Tibial artery (tissue), 4 donors: Measurements from ENCODE around the gene PAX5.
A peak's percentile ranks its signal among the peaks of the same experiment; 100 is the strongest.

Experiments used
- DNase-seq, 2 donors: peaks; one replicate each; pipeline ENCODE4 v3.0.0-alpha.2; 2019
- H3K27ac ChIP-seq, 2 donors: fragments of 200-600 bp; sonication (generic) in 1 of 2; 1 replicate in 1 of 2; 2 replicates in 1 of 2; pipeline ENCODE4 v1.5.1; 2018 to 2019; ENCODE audit warnings: mild to moderate bottlenecking in 1 of 2
- H3K27me3 ChIP-seq, 2 donors: fragments of 200-600 bp; sonication (generic) in 1 of 2; one replicate each; pipeline versions ENCODE4 v1.5.1 to v1.6.0; 2016 to 2019
- H3K36me3 ChIP-seq, 3 donors: fragments of 200-600 bp; sonication (generic) in 2 of 3; one replicate each; pipeline ENCODE4 v1.5.1; 2016 to 2019; ENCODE audit warnings: mild to moderate bottlenecking in 2 of 3
- H3K4me1 ChIP-seq, 4 donors: fragments of 200-600 bp; sonication (generic) in 2 of 4; 1 replicate in 3 of 4; 2 replicates in 1 of 4; pipeline ENCODE4 v1.5.1; 2016 to 2019
- H3K4me3 ChIP-seq, 2 donors: fragments of 200-600 bp; sonication (generic) in 1 of 2; 1 replicate in 1 of 2; 2 replicates in 1 of 2; pipeline ENCODE4 v1.5.1; 2018 to 2019; ENCODE audit warnings: mild to moderate bottlenecking in 2 of 2
- H3K9me3 ChIP-seq, 3 donors: fragments of 200-600 bp; sonication (generic) in 1 of 3; one replicate each; pipeline ENCODE4 v1.5.1; 2016 to 2019
- intact Hi-C: fragments of 100-400 bp; cut with DNase I; formaldehyde crosslinking; loops from one replicate; pipeline ENCODE4 v1.15.0; 2023; ENCODE audit warnings: low total_unique reads
- TF ChIP-seq, protein P1 (sequence below), 2 experiments: fragments of 200-600 bp in 1 of 2; fragments of 450-650 bp in 1 of 2; IDR thresholded peaks; one replicate each; pipeline ENCODE4 v1.5.1; 2017 to 2019; ENCODE audit warnings: antibody characterized with exemption in 2 of 2, mild to moderate bottlenecking in 1 of 2, moderate library complexity in 1 of 2

Gene PAX5

DNA sequence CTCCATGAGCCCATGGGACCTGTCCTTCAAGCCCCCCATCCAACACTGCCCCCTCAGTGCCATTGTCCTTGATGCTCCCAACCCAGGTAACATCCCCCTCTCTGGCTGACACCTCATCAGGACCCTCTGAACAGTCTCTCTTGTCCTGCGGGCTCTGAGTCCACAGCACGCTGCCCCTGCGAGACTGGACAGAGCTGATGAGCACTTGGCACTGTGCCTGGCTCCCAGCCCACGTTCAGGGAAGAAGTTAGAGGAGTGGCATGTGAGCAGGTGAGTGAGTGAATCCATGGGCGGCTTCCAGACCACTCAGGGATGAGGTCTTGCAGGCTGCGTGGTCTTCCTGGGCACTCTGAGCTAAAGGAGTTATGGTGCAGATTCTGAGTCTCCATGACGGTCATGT is 70.7 kb downstream of the PAX5 start:
- DNase-seq, result peak in 1 of 2 donors; percentile 59
- TF ChIP-seq, protein P1, sequence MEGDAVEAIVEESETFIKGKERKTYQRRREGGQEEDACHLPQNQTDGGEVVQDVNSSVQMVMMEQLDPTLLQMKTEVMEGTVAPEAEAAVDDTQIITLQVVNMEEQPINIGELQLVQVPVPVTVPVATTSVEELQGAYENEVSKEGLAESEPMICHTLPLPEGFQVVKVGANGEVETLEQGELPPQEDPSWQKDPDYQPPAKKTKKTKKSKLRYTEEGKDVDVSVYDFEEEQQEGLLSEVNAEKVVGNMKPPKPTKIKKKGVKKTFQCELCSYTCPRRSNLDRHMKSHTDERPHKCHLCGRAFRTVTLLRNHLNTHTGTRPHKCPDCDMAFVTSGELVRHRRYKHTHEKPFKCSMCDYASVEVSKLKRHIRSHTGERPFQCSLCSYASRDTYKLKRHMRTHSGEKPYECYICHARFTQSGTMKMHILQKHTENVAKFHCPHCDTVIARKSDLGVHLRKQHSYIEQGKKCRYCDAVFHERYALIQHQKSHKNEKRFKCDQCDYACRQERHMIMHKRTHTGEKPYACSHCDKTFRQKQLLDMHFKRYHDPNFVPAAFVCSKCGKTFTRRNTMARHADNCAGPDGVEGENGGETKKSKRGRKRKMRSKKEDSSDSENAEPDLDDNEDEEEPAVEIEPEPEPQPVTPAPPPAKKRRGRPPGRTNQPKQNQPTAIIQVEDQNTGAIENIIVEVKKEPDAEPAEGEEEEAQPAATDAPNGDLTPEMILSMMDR (IDR thresholded peaks at IDR 0.05), result no peak
- intact Hi-C loops, result no loop called here
- Histone ChIP-seq H3K4me1 (peaks cover 0 to 7% (median 0%) of the 10 kb centered on the region in 4 donors), H3K9me3 (no peaks in the 10 kb centered on the region), H3K4me3 (no peak overlapping the region), H3K36me3 (no peaks in the 10 kb centered on the region), H3K27me3 (peaks cover 0 to 15% of the 10 kb centered on the region in 2 donors), H3K27ac (no peak overlapping the region)

DNA sequence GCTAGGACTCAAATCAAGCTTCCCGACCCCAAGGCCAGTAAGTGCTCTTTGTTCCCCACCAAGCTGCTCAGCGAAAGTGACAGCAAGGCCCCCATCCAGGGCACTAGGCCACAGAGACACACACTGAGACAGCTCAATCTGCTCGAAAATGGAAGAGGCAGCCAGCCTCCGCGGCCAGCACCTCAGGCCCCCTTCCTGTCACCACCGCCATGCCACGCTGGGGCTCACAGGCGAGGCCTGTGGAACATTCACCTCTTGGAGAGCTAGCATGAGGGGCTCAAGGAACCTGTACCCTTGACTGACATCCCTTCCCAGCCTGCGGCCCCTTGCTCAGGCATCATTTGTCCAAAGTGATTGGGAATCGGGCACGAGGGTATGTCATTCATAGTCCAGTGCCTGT is 71.4 kb downstream of the PAX5 start:
- intact Hi-C loops, result no loop called here
- H3K4me3 ChIP-seq, result no peak overlapping the region
- no peaks in the 10 kb centered on the region for H3K9me3 ChIP-seq
- peaks cover 0 to 7% (median 0%) of the 10 kb centered on the region in 4 donors for H3K4me1 ChIP-seq
- H3K36me3 ChIP-seq, result no peaks in the 10 kb centered on the region
- TF ChIP-seq, protein P1 (IDR thresholded peaks at IDR 0.05), result no peak
- H3K27me3 ChIP-seq, result peaks cover 0 to 15% of the 10 kb centered on the region in 2 donors
- DNase-seq, result peak in 1 of 2 donors; percentile 39
- H3K27ac ChIP-seq, result no peak overlapping the region

DNA sequence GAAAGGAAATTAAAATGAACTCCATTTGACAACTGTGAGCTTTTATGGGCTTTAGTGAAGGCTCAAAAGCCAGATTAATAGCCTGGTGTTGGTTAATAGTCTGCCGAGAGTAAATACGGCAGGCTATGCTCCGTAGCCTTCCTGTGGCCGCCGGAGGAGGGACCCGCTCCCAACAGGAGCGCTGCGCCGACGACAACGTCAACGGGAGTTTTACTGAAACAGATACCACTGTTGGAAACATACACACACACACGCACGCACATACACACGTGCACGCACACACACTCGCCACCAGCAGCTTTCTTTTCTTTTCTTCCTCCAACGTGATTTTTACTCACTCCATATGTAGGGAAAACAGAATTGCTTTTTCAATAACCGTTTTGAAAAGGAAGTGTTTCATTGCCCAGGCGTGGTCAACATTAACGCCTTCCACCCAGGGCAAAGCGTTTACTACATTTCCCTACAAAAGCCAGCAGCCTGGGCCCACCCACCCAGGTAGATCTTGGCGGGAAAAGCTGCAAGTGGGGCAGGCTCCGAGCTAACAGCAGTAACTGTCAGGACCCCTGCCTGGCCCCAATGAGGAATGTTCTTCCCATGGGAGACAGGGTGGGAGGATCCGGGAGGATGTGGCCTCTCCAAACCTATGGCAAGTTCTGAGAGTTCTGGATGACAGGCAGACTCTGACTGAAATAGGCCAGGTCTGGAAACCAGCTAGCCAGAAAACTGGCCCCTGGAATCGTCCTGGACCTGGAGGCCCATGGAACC is 72.3 kb downstream of the PAX5 start:
- Histone ChIP-seq H3K4me1 (peaks cover 0 to 7% (median 0%) of the 10 kb centered on the region in 4 donors), H3K9me3 (no peaks in the 10 kb centered on the region), H3K27ac (no peak overlapping the region), H3K4me3 (peak overlapping the region in 1 of 2 donors; percentile 22), H3K36me3 (no peaks in the 10 kb centered on the region), H3K27me3 (peaks cover 0 to 24% of the 10 kb centered on the region in 2 donors)
- peak in 1 of 2 donors; percentile 51 for DNase-seq
- intact Hi-C loops, result no loop called here
- TF ChIP-seq, protein P1 (IDR thresholded peaks at IDR 0.05), result no peak

DNA sequence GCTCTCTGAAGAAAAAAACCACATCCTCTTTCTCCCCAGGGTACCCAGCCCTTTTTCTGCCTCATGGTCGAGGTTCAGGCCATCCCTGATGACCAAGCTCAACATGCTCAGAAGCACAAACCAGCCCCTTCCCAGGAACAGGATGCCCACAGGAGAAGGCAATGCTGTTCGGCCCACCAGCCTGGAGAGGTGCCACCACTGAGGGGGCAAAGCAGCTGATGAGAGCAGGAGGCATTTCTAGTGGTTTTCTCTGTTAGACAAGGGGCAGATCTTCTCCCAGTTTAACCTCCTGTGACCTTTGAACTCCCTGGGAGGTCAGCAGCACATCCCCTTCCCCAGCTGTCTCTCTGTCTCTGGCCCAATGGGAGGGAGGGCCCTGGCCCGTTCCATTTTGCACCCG is 73.0 kb downstream of the PAX5 start:
- H3K4me3 ChIP-seq, result no peak overlapping the region
- intact Hi-C loops, result no loop called here
- H3K27me3 ChIP-seq, result peaks cover 0 to 31% of the 10 kb centered on the region in 2 donors
- peaks cover 0 to 7% (median 0%) of the 10 kb centered on the region in 4 donors for H3K4me1 ChIP-seq
- no peaks in the 10 kb centered on the region for H3K9me3 ChIP-seq
- TF ChIP-seq, protein P1 (IDR thresholded peaks at IDR 0.05), result no peak
- no peak overlapping the region for H3K27ac ChIP-seq
- DNase-seq, result peak in 1 of 2 donors; percentile 47
- H3K36me3 ChIP-seq, result no peaks in the 10 kb centered on the region

DNA sequence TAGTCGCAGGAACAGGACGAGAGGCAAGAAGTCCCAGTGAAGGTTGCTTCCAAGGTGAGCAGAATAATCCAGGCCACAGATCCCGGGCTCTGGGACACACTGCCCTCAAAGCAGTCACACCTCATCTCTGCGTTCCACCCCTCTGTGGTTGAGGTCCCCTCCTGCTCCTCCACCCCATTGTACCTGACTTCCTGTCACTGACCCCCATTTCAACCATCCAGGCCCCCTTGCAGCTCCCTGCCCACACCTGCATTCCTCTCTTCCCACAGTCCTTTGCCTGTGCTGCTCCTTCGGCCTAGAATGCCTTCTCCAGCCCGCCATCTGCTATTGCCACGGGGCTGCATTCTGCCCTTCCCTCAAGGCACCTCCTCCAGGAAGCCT is 73.5 kb downstream of the PAX5 start:
- no peak overlapping the region for H3K4me3 ChIP-seq
- H3K4me1 ChIP-seq, result peaks cover 0 to 7% (median 0%) of the 10 kb centered on the region in 4 donors
- peaks cover 0 to 32% of the 10 kb centered on the region in 2 donors for H3K27me3 ChIP-seq
- no peaks in the 10 kb centered on the region for H3K36me3 ChIP-seq
- H3K27ac ChIP-seq, result no peak overlapping the region
- intact Hi-C loops, result no loop called here
- DNase-seq, result peak in 1 of 2 donors; percentile 38
- no peaks in the 10 kb centered on the region for H3K9me3 ChIP-seq
- TF ChIP-seq, protein P1 (IDR thresholded peaks at IDR 0.05), result no peak
